Measurements from ENCODE around the gene CLEC19A. TPM values are rescaled to one million over a fixed set of nuclear protein-coding genes. Genes with fewer than 3 reads are reported as not detected.

CLEC19A gene
- total RNA-seq, 1 donor from 2014 or later: 0.13 TPM

GRCh38 chr16:19282101-19282500 is 3.4 kb upstream of the CLEC19A start:
- intact Hi-C loops (cut with DNase I): no loop called here
- ATAC-seq (no peak), DNase-seq (ENCODE audit: low spot score) (no peak)

GRCh38 chr16:19283637-19284036 is 1.9 kb upstream of the CLEC19A start:
- no peak for DNase-seq (ENCODE audit: low spot score)
- intact Hi-C loops (cut with DNase I): no loop called here
- ATAC-seq: no peak

GRCh38 chr16:19284207-19284606 is 1.3 kb upstream of the CLEC19A start:
- no peak for ATAC-seq
- intact Hi-C loops (cut with DNase I): no loop called here
- DNase-seq (ENCODE audit: low spot score): no peak

GRCh38 chr16:19286827-19287226 is 1.3 kb downstream of the CLEC19A start:
- ATAC-seq (no peak), DNase-seq (ENCODE audit: low spot score) (no peak)
- intact Hi-C loops (cut with DNase I): no loop called here

- intact Hi-C loops (cut with DNase I): no loop called here
- ATAC-seq (no peak), DNase-seq (ENCODE audit: low spot score) (no peak)
Observed at GRCh38 chr16:19287241-19287640, 1.7 kb downstream of the CLEC19A start.

- intact Hi-C loops (cut with DNase I): no loop called here
- ATAC-seq (no peak), DNase-seq (ENCODE audit: low spot score) (no peak)
Observed at GRCh38 chr16:19288872-19289799, 3.6 kb downstream of the CLEC19A start.

GRCh38 chr16:19289811-19290485 is 4.4 kb downstream of the CLEC19A start:
- DNase-seq (ENCODE audit: low spot score) (no peak), ATAC-seq (no peak)
- intact Hi-C loops (cut with DNase I): no loop called here

GRCh38 chr16:19290860-19291259 is 5.3 kb downstream of the CLEC19A start:
- ATAC-seq: no peak
- intact Hi-C loops (cut with DNase I): no loop called here
- no peak for DNase-seq (ENCODE audit: low spot score)

GRCh38 chr16:19291475-19291874 is 5.9 kb downstream of the CLEC19A start:
- intact Hi-C loops (cut with DNase I): no loop called here
- ATAC-seq (no peak), DNase-seq (ENCODE audit: low spot score) (no peak)

- intact Hi-C loops (cut with DNase I): no loop called here
- DNase-seq (ENCODE audit: low spot score) (no peak), ATAC-seq (no peak)
Observed at GRCh38 chr16:19292186-19292585, 6.7 kb downstream of the CLEC19A start.

GRCh38 chr16:19294156-19294649 is 8.7 kb downstream of the CLEC19A start:
- intact Hi-C loops (cut with DNase I): no loop called here
- DNase-seq (ENCODE audit: low spot score) (peak; percentile 60), ATAC-seq (peak; percentile 91)

GRCh38 chr16:19295393-19295792 is 9.9 kb downstream of the CLEC19A start:
- ATAC-seq: no peak
- DNase-seq (ENCODE audit: low spot score): no peak
- intact Hi-C loops (cut with DNase I): loop anchor here (5.0 kb wide), 1 partner anchor 52 kb away; no protein-coding TSS in a partner anchor

- DNase-seq (ENCODE audit: low spot score): no peak
- ATAC-seq: no peak
- intact Hi-C loops (cut with DNase I): loop anchor here (5.0 kb wide), 1 partner anchor 50 kb away; no protein-coding TSS in a partner anchor
Observed at GRCh38 chr16:19297454-19297853, 11.9 kb downstream of the CLEC19A start.

GRCh38 chr16:19299565-19299964 is 14.0 kb downstream of the CLEC19A start:
- ATAC-seq (no peak), DNase-seq (ENCODE audit: low spot score) (no peak)
- intact Hi-C loops (cut with DNase I): loop anchor here (5.0 kb wide), 1 partner anchor 48 kb away; no protein-coding TSS in a partner anchor

- ATAC-seq: no peak
- no peak for DNase-seq (ENCODE audit: low spot score)
- intact Hi-C loops (cut with DNase I): no loop called here
Observed at GRCh38 chr16:19301931-19302330, 16.4 kb downstream of the CLEC19A start.

- no peak for DNase-seq (ENCODE audit: low spot score)
- peak; percentile 63 for ATAC-seq
- intact Hi-C loops (cut with DNase I): no loop called here
Observed at GRCh38 chr16:19304750-19305149, 19.2 kb downstream of the CLEC19A start.

- intact Hi-C loops (cut with DNase I): no loop called here
- no peak for ATAC-seq
- DNase-seq (ENCODE audit: low spot score): no peak
Observed at GRCh38 chr16:19305443-19305842, 19.9 kb downstream of the CLEC19A start.

GRCh38 chr16:19307587-19308241 is 22.2 kb downstream of the CLEC19A start:
- DNase-seq (ENCODE audit: low spot score): no peak
- no peak for ATAC-seq
- intact Hi-C loops (cut with DNase I): no loop called here

- ATAC-seq: no peak
- intact Hi-C loops (cut with DNase I): no loop called here
- DNase-seq (ENCODE audit: low spot score): no peak
Observed at GRCh38 chr16:19308392-19308791, 22.9 kb downstream of the CLEC19A start.

Measured in sciatic nerve (tissue), 2 donors.